Hematopoietic multipotent progenitor cell (in vitro differentiated cells): ENCODE measurements around the gene FAM180B. TPM values are rescaled to one million over a fixed set of nuclear protein-coding genes. Genes with fewer than 3 reads are reported as not detected.

ENCODE experiments used
- small RNA-seq: library from RNA; depleted of rRNA; stranded (forward); fragments of <200 nt; gene quantifications from one replicate; pipeline ENCODE3, GENCODE V24; 2012
- total RNA-seq: library from RNA; depleted of rRNA; stranded (reverse); fragments of >200 nt; gene quantifications from one replicate; pipeline ENCODE4 v1.2.3, GENCODE V29; 2012

Gene FAM180B
- total RNA-seq, 1 donor = 0.27 TPM

Small RNAs within 50 kb of the gene (small RNA-seq; reads per million reads assigned to genes)
- gene RN7SL652P (not detected), gene RNU5E-10P (not detected)

Other genes with a start within 250 kb of the FAM180B start
- gene MYBPC3, start 234.0 kb upstream of the FAM180B start, total RNA-seq = 0.27 TPM
- gene SPI1, start 208.1 kb upstream of the FAM180B start, total RNA-seq = 99.6 TPM
- 26.4 TPM for gene SLC39A13, start 178.1 kb upstream of the FAM180B start, total RNA-seq
- gene PSMC3, start 160.2 kb upstream of the FAM180B start, total RNA-seq = 60.3 TPM
- gene RAPSN, start 137.5 kb upstream of the FAM180B start, total RNA-seq = 0.54 TPM
- gene CELF1, start 33.5 kb upstream of the FAM180B start, total RNA-seq = 94.5 TPM
- gene PTPMT1, start 21.1 kb upstream of the FAM180B start, total RNA-seq = 110 TPM
- 33.1 TPM for gene KBTBD4, start 7.7 kb upstream of the FAM180B start, total RNA-seq
- gene NDUFS3, start 7.6 kb upstream of the FAM180B start, total RNA-seq = 97.8 TPM
- gene C1QTNF4, start 7.7 kb downstream of the FAM180B start, total RNA-seq = 97.2 TPM
- 39.3 TPM for gene MTCH2, start 55.9 kb downstream of the FAM180B start, total RNA-seq
- 1.9 TPM for gene AGBL2, start 128.7 kb downstream of the FAM180B start, total RNA-seq
- gene FNBP4, start 180.7 kb downstream of the FAM180B start, total RNA-seq = 101 TPM